ENCODE results near the gene SPNS1. TPM values are rescaled to one million over a fixed set of nuclear protein-coding genes. Genes with fewer than 3 reads are reported as not detected.

SPNS1 gene
- total and polyA plus RNA-seq, 9 donors, result 4.5 to 25.5 (median 17.4) TPM

DNA sequence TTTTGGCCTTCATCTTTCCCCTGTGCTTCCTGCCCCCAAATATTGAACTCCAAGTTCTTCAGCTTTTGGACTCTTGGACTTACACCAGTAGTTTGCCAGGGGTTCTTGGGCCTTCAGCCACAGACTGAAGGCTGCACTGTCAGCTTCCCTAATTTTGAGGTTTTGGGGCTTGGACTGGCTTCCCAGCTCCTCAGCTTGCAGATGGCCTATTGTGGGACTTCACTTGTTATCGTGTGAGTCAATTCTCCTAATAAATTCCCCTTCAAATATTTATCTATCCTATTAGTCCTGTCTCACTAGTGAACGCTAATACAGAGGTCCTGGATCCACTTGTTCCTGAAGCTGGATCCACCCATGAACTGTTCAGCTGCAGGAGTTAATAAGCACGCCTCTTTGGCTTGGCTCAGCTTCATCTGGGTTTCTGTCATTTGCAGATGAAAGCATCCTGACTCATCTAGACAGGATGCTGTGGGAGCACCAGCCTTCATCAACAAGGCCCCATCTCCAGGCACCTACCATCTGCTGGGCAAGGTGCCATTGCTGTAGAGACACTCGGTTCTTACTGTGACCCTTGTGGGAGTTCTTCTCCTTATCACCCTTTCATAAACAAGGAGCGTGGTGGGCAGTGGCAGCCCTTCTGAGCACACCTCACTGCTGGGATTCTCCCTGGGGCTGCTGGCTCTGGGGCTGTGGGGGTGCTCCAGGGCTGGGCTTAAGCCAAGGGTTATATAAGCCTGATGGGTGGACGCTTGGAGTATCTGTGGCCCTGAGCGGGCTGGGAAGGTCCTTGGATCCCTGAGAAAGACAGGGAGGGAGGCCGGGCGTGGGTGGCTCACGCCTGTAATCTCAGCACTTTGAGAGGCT is 33.4 kb downstream of the SPNS1 start:
- TF ChIP-seq POLR2A (IDR thresholded peaks at IDR 0.05), result no peak
- TF ChIP-seq EP300 (IDR thresholded peaks at IDR 0.05), result no peak
- TF ChIP-seq CTCF (IDR thresholded peaks at IDR 0.05), result no peak
- intact Hi-C loops (cut with DNase I), result loop anchor here in 1 of 4 donors (10.0 kb wide), 1 partner anchor 737 kb away; the partner anchor contains the start of gene C16orf54
- no peak for DNase-seq

DNA sequence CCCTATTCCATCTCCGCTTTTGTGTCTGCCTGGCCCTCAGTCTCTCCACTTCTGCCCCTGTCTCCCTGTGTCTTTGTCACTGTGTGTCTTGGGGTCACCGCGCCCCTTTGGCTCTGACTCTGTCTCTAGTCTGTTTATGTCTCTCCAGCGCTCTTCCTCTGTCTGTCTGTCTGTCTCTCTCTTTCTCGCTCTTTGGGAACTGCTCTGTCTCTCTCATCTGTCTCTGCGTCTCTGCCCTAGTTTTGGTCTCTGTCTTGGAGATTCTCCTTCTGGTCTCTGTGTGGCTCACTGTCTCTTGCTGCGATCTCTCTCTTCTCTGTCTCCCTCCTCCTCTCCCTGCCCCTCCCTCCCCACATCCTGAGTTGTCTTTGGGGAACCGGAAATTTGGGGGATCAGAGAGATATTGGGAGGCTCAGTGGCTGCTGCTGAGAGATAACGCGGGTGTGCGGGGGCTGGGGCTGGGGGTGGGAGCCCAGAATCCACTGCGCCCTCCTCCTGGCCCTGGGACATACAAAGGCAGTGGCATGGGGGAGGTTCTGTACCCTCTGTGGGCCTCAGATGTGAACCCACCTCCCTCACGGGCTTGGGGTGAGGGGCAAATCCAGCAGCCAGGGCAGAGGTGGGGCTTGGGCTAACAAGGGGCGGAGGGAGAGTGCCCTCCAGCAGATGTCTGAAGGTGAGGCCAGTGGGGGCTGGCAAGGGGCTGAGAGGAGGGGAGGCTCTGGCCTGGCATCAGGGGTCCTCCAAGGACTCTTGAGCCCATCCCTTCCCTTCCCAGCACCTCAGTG is 34.7 kb downstream of the SPNS1 start:
- no peak for DNase-seq
- no peaks in the 10 kb centered on the region for H3K36me3 ChIP-seq
- no peaks in the 10 kb centered on the region for H3K27me3 ChIP-seq
- no peaks in the 10 kb centered on the region for H3K9me3 ChIP-seq
- H3K4me1 ChIP-seq (ENCODE audit: insufficient read depth), result no peaks in the 10 kb centered on the region
- H3K27ac ChIP-seq, result no peak overlapping the region
- H3K4me3 ChIP-seq, result no peak overlapping the region
- intact Hi-C loops (cut with DNase I), result loop anchor here in 1 of 4 donors (10.0 kb wide), 1 partner anchor 736 kb away; the partner anchor contains the start of gene C16orf54
- WGBS, 3 donors, result 41 to 47% (median 44%) methylated on average over 14 of the region's 14 CpGs
- TF ChIP-seq POLR2A (IDR thresholded peaks at IDR 0.05), result no peak
- TF ChIP-seq CTCF (IDR thresholded peaks at IDR 0.05), result no peak
- no peak for TF ChIP-seq EP300 (IDR thresholded peaks at IDR 0.05)

More for the DNA sequence above, 33.4 kb downstream of the SPNS1 start:
- no peaks in the 10 kb centered on the region for H3K4me1 ChIP-seq (ENCODE audit: insufficient read depth)
- no peak overlapping the region for H3K4me3 ChIP-seq
- no peaks in the 10 kb centered on the region for H3K27me3 ChIP-seq
- no peak overlapping the region for H3K27ac ChIP-seq
- no peaks in the 10 kb centered on the region for H3K36me3 ChIP-seq
- 33 to 48% (median 43%) methylated on average over 9 to 10 of the region's 10 CpGs for WGBS, 3 donors
- H3K9me3 ChIP-seq, result no peaks in the 10 kb centered on the region

- no peaks in the 10 kb centered on the region for H3K9me3 ChIP-seq
- no peaks in the 10 kb centered on the region for H3K36me3 ChIP-seq
- TF ChIP-seq POLR2A (IDR thresholded peaks at IDR 0.05) (no peak), EP300 (IDR thresholded peaks at IDR 0.05) (no peak), CTCF (IDR thresholded peaks at IDR 0.05) (no peak)
- no peak overlapping the region for H3K4me3 ChIP-seq
- H3K27me3 ChIP-seq, result no peaks in the 10 kb centered on the region
- H3K27ac ChIP-seq, result no peak overlapping the region
- intact Hi-C loops (cut with DNase I), result loop anchor here in 1 of 4 donors (10.0 kb wide), 1 partner anchor 735 kb away; the partner anchor contains the start of gene C16orf54
- no peaks in the 10 kb centered on the region for H3K4me1 ChIP-seq (ENCODE audit: insufficient read depth)
- no peak for DNase-seq
- 81 to 88% (median 88%) methylated on average over 2 of the region's 2 CpGs for WGBS, 3 donors
Observed at GRCh38 chr16:29009838-29010166, 35.2 kb downstream of the SPNS1 start.

DNA sequence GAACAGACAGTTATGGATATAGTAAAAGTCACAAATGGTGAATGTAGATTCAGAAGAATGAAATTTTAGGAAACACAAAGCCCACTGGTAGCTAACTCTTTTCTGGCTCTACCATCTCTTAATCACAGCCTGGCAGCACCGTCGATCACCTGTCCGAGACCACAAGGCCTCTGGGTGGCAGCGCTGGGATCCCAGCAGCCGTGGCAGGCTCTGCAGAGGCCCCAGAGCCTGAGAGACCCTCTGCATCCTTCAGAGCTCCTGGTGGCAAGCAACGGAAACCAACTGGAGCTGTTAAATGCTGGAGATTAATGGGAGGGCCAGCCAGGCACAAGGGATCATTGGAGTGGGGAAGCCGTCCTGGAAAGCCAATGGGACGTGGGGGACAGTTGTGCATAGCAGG is 36.5 kb downstream of the SPNS1 start:
- H3K4me3 ChIP-seq, result no peak overlapping the region
- no peaks in the 10 kb centered on the region for H3K4me1 ChIP-seq (ENCODE audit: insufficient read depth)
- TF ChIP-seq POLR2A (IDR thresholded peaks at IDR 0.05) (no peak), EP300 (IDR thresholded peaks at IDR 0.05) (no peak), CTCF (IDR thresholded peaks at IDR 0.05) (no peak)
- intact Hi-C loops (cut with DNase I), result no loop called here
- no peaks in the 10 kb centered on the region for H3K9me3 ChIP-seq
- no peak overlapping the region for H3K27ac ChIP-seq
- WGBS, 3 donors, result 57 to 66% (median 65%) methylated on average over 8 of the region's 8 CpGs
- no peaks in the 10 kb centered on the region for H3K36me3 ChIP-seq
- DNase-seq, result no peak
- H3K27me3 ChIP-seq, result no peaks in the 10 kb centered on the region
